T-cell (primary cell): ENCODE data around the gene PRKCZ. TPM values are rescaled to one million over a fixed set of nuclear protein-coding genes. Genes with fewer than 3 reads are reported as not detected.

Source experiments
- ATAC-seq, 4 experiments: fragments of 200-7000 bp in 3 of 4; fragments of 150-1000 bp in 1 of 4; cut with Tn5 transposase; replicated peaks in 1 of 4; 1 replicate in 3 of 4; 2 replicates in 1 of 4; pipeline ENCODE4 v1.10.0; 2021; ENCODE audit warnings: moderate library complexity in 3 of 4, mild to moderate bottlenecking in 2 of 4, moderate number of reproducible peaks in 1 of 4
- CTCF ChIA-PET, 2 donors: fragments of 300-600 bp; sonication (Branson Sonifier 250); formaldehyde crosslinking; loops; one replicate each; lab custom pipeline; 2022; ENCODE audit warnings: antibody characterized with exemption in 2 of 2; lab: Charles Lee
- POLR2A ChIA-PET, 2 donors: fragments of 300-600 bp; sonication (Branson Sonifier 250); formaldehyde crosslinking; loops; one replicate each; lab custom pipeline; 2022; ENCODE audit warnings: antibody characterized with exemption in 2 of 2; lab: Charles Lee
- DNase-seq, 35 experiments: peaks; one replicate each; pipeline versions ENCODE4 v3.0.0 to v3.0.0-alpha.2; 2013 to 2023
- H3K27ac ChIP-seq: one replicate; pipeline ENCODE4 v1.5.1; 2013; ENCODE audit warnings: low read length
- H3K27me3 ChIP-seq, 2 experiments: replicated peaks in 1 of 2; 1 replicate in 1 of 2; 2 replicates in 1 of 2; pipeline versions ENCODE4 v1.6.1 to v1.7.0; 2013; ENCODE audit warnings: low read length in 1 of 2, mixed read lengths in 1 of 2; ENCODE audit not compliant: control insufficient read depth in 2 of 2, insufficient read depth in 2 of 2; ENCODE audit errors: extremely low read depth in 1 of 2
- H3K36me3 ChIP-seq, 2 donors: 1 replicate in 1 of 2; 2 replicates in 1 of 2; pipeline versions ENCODE4 v1.6.1 to v1.7.0; 2013; ENCODE audit warnings: low read length in 1 of 2; ENCODE audit not compliant: control insufficient read depth in 2 of 2, insufficient read depth in 1 of 2; ENCODE audit errors: extremely low read depth in 1 of 2
- H3K4me1 ChIP-seq, 2 experiments: 1 replicate in 1 of 2; 2 replicates in 1 of 2; pipeline versions ENCODE4 v1.6.1 to v1.7.0; 2013; ENCODE audit warnings: low read length in 2 of 2, mixed read lengths in 1 of 2; ENCODE audit not compliant: insufficient read depth in 2 of 2, control insufficient read depth in 1 of 2; ENCODE audit errors: extremely low read depth in 1 of 2
- H3K4me3 ChIP-seq, 2 donors: 1 replicate in 1 of 2; 2 replicates in 1 of 2; pipeline versions ENCODE4 v1.5.1 to v1.7.0; 2013; ENCODE audit warnings: mild to moderate bottlenecking in 2 of 2, low read length in 1 of 2, moderate library complexity in 1 of 2; ENCODE audit not compliant: control insufficient read depth in 1 of 2; ENCODE audit errors: extremely low read depth in 1 of 2
- H3K9me3 ChIP-seq: 2 replicates; pipeline ENCODE4 v1.7.0; 2013
- H3K27ac Mint-ChIP-seq, 2 donors: one replicate each; pipeline ENCODE4 v1.8.0; 2020 to 2021; ENCODE audit warnings: mild to moderate bottlenecking in 2 of 2, mixed read lengths in 2 of 2
- H3K27me3 Mint-ChIP-seq, 2 donors: one replicate each; pipeline ENCODE4 v1.8.0; 2021 to 2022; ENCODE audit warnings: mixed read lengths in 2 of 2
- H3K36me3 Mint-ChIP-seq: one replicate; pipeline ENCODE4 v1.8.0; 2021; ENCODE audit warnings: mixed read lengths
- H3K4me1 Mint-ChIP-seq, 3 donors: one replicate each; pipeline ENCODE4 v1.8.0; 2020 to 2022; ENCODE audit warnings: mixed read lengths in 3 of 3, mild to moderate bottlenecking in 1 of 3
- H3K4me3 Mint-ChIP-seq, 3 donors: one replicate each; pipeline ENCODE4 v1.8.0; 2020 to 2022; ENCODE audit warnings: mild to moderate bottlenecking in 3 of 3, mixed read lengths in 3 of 3, moderate library complexity in 3 of 3
- H3K9me3 Mint-ChIP-seq, 3 donors: one replicate each; pipeline ENCODE4 v1.8.0; 2020 to 2022; ENCODE audit warnings: mixed read lengths in 3 of 3
- WGBS: methylation state at CpG from one replicate; pipeline ENCODE4 v1.1.5; 2013; ENCODE audit warnings: missing lambda C conversion rate; ENCODE audit not compliant: insufficient coverage; 5-methylcytosine and 5-hydroxymethylcytosine counted together
- total RNA-seq, 35 experiments: library from RNA in 6 of 35; stranded (reverse) in 6 of 35; fragments of 120-200 nt in 1 of 35; gene quantifications; one replicate each; pipeline versions ENCODE4 v1.2.1 to v1.2.4 and lab custom pipeline; 2013 to 2026

PRKCZ gene
- total RNA-seq, 5 donors from 2014 or later (not counting 1 experiment from before 2014, with no cell fraction given): 27.5 to 36.9 (median 31.0) TPM

DNA sequence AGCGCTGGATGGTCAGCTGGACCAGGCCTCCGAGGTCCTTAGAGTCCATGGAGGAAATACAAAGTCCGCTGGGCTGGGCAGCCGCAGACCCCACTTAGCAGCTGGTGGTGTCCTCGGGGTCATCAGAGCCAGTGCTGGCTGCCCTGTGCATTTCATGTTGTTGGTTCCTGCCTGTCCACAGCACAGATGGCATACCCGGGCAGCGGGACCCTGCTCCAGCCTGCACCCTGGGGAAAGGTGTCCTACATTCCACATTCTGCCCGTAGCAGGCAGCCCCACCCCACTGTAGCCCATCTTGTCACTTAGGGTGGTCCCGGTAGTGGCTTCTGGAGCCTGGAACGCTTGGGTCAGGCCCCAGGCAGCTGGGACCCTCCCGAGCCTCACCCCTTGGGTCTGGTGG lies 19.8 kb downstream of the PRKCZ start:
- Mint-ChIP-seq H3K4me3 (no peak overlapping the region), H3K36me3 (peaks cover 32% of the 10 kb centered on the region), H3K9me3 (peaks cover 0 to 5% (median 2%) of the 10 kb centered on the region in 3 donors), H3K27ac (no peak overlapping the region), H3K27me3 (no peaks in the 10 kb centered on the region), H3K4me1 (peaks cover 6 to 16% (median 11%) of the 10 kb centered on the region in 3 donors)
- no peak overlapping the region for H3K4me3 ChIP-seq
- ChIA-PET CTCF (no interaction called here), POLR2A (no interaction called here)
- H3K36me3 ChIP-seq: peaks cover 0 to 11% of the 10 kb centered on the region in 2 donors
- 95% methylated on average over 11 of the region's 11 CpGs for WGBS
- no peak overlapping the region for H3K27ac ChIP-seq
- no peaks in the 10 kb centered on the region for H3K9me3 ChIP-seq
- H3K27me3 ChIP-seq: no peaks in the 10 kb centered on the region
- no peak for DNase-seq
- H3K4me1 ChIP-seq: no peaks in the 10 kb centered on the region
- ATAC-seq: no peak

DNA sequence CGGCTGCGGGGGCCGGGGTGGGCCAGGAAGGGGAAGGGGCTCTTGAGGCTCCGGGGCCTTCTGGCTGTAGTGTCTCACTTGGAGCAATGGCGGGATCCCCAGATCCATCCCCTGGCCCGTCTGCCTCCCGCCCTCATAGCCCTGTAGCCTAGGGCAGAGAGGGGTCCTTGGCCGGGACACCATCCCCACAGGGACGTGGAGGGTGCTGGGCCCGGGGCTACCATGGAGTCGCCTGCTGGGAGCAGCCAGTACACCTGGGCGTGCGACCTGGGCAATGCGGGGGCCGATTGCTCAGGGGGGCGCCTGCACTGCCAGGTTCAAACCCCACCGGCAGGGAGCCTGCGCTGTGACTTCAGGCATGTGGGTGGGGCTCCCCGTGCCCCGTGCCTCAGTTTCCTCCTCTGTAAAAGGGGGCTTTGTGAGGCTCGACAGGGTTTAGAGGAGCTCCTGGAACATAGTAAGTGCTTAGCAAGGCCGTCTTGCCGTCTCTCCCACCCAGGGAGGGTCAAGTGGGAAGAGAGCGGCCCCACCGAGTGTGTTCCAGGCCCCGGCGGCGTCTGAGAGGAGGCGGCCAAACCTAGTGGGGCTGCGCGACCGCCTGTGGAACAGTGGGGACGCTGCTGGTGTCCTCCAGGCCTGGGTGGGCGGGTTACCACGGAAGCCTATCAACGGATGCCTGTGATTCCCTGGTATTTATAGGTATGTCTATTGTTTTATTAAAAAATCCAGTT lies 20.8 kb downstream of the PRKCZ start:
- Mint-ChIP-seq H3K36me3 (peaks cover 33% of the 10 kb centered on the region), H3K27me3 (no peaks in the 10 kb centered on the region), H3K9me3 (peaks cover 0 to under 1% (median 0%) of the 10 kb centered on the region in 3 donors), H3K27ac (no peak overlapping the region), H3K4me1 (peaks cover 4 to 16% (median 9%) of the 10 kb centered on the region in 3 donors), H3K4me3 (no peak overlapping the region)
- no peak overlapping the region for H3K4me3 ChIP-seq
- no peaks in the 10 kb centered on the region for H3K9me3 ChIP-seq
- WGBS: 95% methylated on average over 23 of the region's 36 CpGs
- CTCF ChIA-PET: no interaction called here
- no peak for DNase-seq
- H3K27ac ChIP-seq: no peak overlapping the region
- POLR2A ChIA-PET: no interaction called here
- no peaks in the 10 kb centered on the region for H3K4me1 ChIP-seq
- H3K27me3 ChIP-seq: no peaks in the 10 kb centered on the region
- H3K36me3 ChIP-seq: peaks cover 0 to 11% of the 10 kb centered on the region in 2 donors
- ATAC-seq: no peak

DNA sequence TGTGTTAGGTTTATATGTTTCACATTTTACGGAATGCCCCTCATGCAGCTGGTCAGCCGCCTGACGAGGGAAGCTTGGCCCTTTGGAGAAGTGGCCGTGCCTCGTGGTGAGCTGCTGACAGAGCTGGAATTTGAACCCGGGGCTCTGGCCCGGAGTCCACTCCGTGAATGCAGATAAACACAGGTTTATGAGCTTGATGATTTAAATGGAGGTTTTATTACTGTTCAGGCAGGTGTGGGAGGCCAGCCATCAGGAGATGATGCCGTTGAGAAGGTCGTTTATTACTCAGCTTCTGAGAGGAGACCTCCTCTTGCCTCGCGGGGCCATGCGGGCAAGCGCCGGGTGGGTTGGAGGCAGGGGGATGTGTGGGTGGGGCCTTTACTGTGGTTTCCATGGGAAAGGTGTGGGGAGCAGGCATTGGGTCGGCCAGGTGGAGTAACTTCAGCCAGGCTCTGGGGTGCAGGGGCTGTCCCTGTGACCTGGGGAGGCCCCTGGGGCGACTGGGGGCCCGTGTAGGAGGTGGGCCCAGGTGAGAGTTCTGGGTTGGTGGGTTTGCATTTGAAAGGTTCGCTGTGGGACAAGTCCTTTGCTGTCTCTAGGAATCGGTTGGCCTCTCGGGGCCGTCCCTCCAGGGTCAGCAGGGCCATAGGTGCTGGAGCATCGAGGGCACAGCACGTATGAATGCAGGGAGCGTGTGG lies 22.0 kb downstream of the PRKCZ start:
- H3K4me1 Mint-ChIP-seq: peaks cover 4 to 7% (median 5%) of the 10 kb centered on the region in 3 donors
- Histone ChIP-seq H3K9me3 (no peaks in the 10 kb centered on the region), H3K27ac (no peak overlapping the region), H3K4me1 (no peaks in the 10 kb centered on the region), H3K27me3 (no peaks in the 10 kb centered on the region), H3K4me3 (no peak overlapping the region), H3K36me3 (peaks cover 0 to 13% of the 10 kb centered on the region in 2 donors)
- ChIA-PET POLR2A (no interaction called here), CTCF (no interaction called here)
- DNase-seq (no peak), ATAC-seq (no peak)
- H3K9me3 Mint-ChIP-seq: peaks cover 0 to 4% (median 0%) of the 10 kb centered on the region in 3 donors
- 49% methylated on average over 22 of the region's 25 CpGs for WGBS
- no peak overlapping the region for H3K4me3 Mint-ChIP-seq
- H3K27ac Mint-ChIP-seq: no peak overlapping the region
- peaks cover 30% of the 10 kb centered on the region for H3K36me3 Mint-ChIP-seq
- H3K27me3 Mint-ChIP-seq: no peaks in the 10 kb centered on the region

DNA sequence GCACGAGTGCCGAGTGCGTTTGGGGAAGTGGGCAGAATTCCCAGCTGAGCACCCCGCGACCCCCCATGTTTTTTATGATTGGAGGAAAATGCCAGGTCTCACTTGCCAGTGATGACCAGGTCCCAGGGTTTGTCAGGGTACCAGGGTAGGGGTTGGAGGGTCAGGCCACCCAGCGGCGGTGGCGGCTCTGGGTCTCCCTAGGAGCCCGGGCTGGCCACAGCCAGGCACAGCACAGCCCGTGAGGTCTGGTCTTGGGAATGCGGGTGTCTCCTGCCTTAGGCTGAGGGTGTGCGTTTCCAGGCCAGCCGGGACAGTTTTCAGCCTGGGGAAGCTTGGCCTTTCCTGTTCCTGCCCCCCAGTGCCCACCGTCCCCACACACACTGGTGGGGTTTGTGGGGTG lies 22.7 kb downstream of the PRKCZ start:
- Histone ChIP-seq H3K4me3 (no peak overlapping the region), H3K27me3 (no peaks in the 10 kb centered on the region), H3K27ac (no peak overlapping the region), H3K36me3 (peaks cover 0 to 13% of the 10 kb centered on the region in 2 donors), H3K9me3 (no peaks in the 10 kb centered on the region), H3K4me1 (no peaks in the 10 kb centered on the region)
- no peak for ATAC-seq
- peaks cover 4 to 11% (median 6%) of the 10 kb centered on the region in 3 donors for H3K9me3 Mint-ChIP-seq
- no peak overlapping the region for H3K27ac Mint-ChIP-seq
- 91% methylated on average over 9 of the region's 14 CpGs for WGBS
- peaks cover 4 to 5% (median 4%) of the 10 kb centered on the region in 3 donors for H3K4me1 Mint-ChIP-seq
- H3K36me3 Mint-ChIP-seq: peaks cover 31% of the 10 kb centered on the region
- no peaks in the 10 kb centered on the region for H3K27me3 Mint-ChIP-seq
- ChIA-PET CTCF (no interaction called here), POLR2A (no interaction called here)
- no peak for DNase-seq
- H3K4me3 Mint-ChIP-seq: no peak overlapping the region

DNA sequence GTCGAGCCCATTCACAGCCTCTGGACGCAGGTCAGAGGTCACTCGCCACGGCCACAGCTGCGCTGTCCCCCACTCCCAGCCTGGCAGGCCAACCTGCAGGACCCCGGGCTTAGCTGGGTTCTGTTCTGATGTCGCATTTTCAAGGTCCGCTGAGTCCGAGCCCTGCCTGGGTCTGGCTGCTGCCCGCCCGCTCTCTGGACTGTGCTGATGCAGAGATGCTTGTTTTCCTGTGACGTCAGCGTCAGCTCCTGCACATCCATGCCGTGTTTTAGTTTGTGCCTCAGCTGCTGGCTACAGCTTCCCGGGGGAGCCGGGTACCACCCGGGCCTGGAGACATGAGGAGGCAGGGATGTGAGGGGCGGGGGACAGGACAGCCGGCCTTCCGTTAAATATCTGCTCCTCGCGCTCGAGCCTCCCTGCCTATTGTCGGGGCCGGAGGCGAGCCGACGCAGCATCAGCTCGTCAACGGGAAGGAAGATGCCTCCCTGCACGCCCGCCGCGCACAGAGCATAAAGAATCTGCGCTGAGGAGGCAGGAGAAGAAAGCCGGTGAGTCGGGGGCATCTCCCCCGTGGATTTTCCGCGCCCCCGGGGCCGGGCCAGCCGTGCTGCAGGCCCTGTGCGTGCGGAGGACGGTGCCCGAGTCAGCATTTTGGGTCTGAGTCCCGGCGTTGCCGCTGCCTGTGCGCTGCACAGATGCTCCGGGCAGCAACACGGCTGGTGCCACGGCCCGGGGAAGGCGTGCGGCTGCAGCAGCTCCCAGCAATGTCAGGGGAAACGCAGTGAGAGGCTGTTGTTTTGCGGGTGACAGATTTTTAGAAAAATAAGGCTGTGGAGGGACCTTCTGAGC lies 23.4 kb downstream of the PRKCZ start:
- Mint-ChIP-seq H3K27me3 (no peaks in the 10 kb centered on the region), H3K9me3 (peaks cover 9 to 18% (median 11%) of the 10 kb centered on the region in 3 donors), H3K27ac (no peak overlapping the region), H3K4me3 (no peak overlapping the region), H3K4me1 (peaks cover 4 to 5% (median 4%) of the 10 kb centered on the region in 3 donors), H3K36me3 (peaks cover 38% of the 10 kb centered on the region)
- H3K9me3 ChIP-seq: no peaks in the 10 kb centered on the region
- no peak overlapping the region for H3K27ac ChIP-seq
- WGBS: 94% methylated on average over 59 of the region's 59 CpGs
- H3K4me3 ChIP-seq: no peak overlapping the region
- peaks cover 0 to 7% of the 10 kb centered on the region in 2 donors for H3K36me3 ChIP-seq
- ATAC-seq: no peak
- ChIA-PET POLR2A (no interaction called here), CTCF (no interaction called here)
- H3K27me3 ChIP-seq: no peaks in the 10 kb centered on the region
- H3K4me1 ChIP-seq: no peaks in the 10 kb centered on the region
- DNase-seq: no peak

DNA sequence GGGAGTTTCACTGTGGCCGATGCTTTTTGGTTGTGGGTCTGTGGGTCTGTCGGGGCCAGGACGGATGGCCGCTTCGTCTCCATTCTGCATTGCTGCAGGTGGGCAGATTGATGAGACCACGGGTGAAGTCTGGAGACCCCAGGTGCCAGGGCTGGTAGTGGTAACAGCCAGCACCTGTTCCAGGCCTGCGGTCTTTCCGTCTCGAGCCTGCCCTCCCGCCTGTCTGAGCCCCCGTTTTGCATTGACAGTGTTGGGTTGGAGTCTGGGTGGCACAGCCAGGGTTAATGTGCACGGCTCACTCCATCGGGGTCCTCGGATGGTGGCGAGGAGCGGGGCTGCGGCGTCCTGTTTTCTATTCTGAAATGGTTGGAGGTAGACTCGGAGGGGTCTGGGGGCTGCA lies 24.2 kb downstream of the PRKCZ start:
- no peak overlapping the region for H3K27ac ChIP-seq
- peaks cover 0 to 2% of the 10 kb centered on the region in 2 donors for H3K36me3 ChIP-seq
- ChIA-PET CTCF (no interaction called here), POLR2A (no interaction called here)
- no peaks in the 10 kb centered on the region for H3K9me3 ChIP-seq
- H3K9me3 Mint-ChIP-seq: peaks cover 9 to 22% (median 13%) of the 10 kb centered on the region in 3 donors
- peaks cover 4 to 5% (median 4%) of the 10 kb centered on the region in 3 donors for H3K4me1 Mint-ChIP-seq
- 92% methylated on average over 15 of the region's 19 CpGs for WGBS
- no peak overlapping the region for H3K27ac Mint-ChIP-seq
- no peak overlapping the region for H3K4me3 Mint-ChIP-seq
- no peaks in the 10 kb centered on the region for H3K4me1 ChIP-seq
- ATAC-seq: no peak
- H3K36me3 Mint-ChIP-seq: peaks cover 39% of the 10 kb centered on the region
- H3K27me3 Mint-ChIP-seq: no peaks in the 10 kb centered on the region
- H3K4me3 ChIP-seq: no peak overlapping the region
- H3K27me3 ChIP-seq: no peaks in the 10 kb centered on the region
- no peak for DNase-seq
